SU-DHL-6 (cell line): ENCODE data around the gene MKI67.

Source experiments
- EZH2phosphoT487 ChIP-seq: fragments of 200-600 bp; sonication (generic), shearing (Covaris generic); conservative IDR thresholded peaks from 2 replicates; pipeline ENCODE4 v1.6.1; 2018; ENCODE audit warnings: mild to moderate bottlenecking, antibody characterized with exemption, low read length, moderate library complexity, mixed read lengths
- TF ChIP-seq, protein P1 (sequence below): fragments of 200-600 bp; sonication (generic); IDR thresholded peaks from one replicate; pipeline ENCODE4 v1.5.1; 2017; ENCODE audit warnings: antibody characterized with exemption, mild to moderate bottlenecking, low read length, moderate library complexity; ENCODE audit not compliant: insufficient read depth, poor library complexity, severe bottlenecking

DNA sequence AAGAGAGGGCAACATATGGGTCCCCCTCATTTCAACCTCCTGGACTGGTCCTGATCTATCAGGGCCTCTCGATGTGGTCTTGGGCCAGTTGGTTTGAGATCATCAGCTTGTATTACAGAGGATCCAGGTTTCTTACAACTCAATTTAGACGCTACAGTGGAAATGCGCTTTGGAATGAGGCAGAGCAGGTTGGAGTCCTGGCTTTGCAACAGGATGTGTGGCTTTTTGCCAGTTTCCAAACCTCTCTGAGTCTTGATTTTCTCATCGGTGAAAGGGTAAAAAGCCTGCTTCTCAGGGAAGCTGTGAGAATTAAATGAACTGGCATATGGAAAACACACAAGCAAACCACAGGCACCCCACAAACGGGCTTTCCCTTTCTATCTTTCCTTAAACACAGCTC is 37.5 kb upstream of the MKI67 start:
- TF ChIP-seq, protein P1, sequence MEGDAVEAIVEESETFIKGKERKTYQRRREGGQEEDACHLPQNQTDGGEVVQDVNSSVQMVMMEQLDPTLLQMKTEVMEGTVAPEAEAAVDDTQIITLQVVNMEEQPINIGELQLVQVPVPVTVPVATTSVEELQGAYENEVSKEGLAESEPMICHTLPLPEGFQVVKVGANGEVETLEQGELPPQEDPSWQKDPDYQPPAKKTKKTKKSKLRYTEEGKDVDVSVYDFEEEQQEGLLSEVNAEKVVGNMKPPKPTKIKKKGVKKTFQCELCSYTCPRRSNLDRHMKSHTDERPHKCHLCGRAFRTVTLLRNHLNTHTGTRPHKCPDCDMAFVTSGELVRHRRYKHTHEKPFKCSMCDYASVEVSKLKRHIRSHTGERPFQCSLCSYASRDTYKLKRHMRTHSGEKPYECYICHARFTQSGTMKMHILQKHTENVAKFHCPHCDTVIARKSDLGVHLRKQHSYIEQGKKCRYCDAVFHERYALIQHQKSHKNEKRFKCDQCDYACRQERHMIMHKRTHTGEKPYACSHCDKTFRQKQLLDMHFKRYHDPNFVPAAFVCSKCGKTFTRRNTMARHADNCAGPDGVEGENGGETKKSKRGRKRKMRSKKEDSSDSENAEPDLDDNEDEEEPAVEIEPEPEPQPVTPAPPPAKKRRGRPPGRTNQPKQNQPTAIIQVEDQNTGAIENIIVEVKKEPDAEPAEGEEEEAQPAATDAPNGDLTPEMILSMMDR: no peak
- TF ChIP-seq EZH2phosphoT487: no peak
